Measurements from ENCODE around the gene ZNF280B. TPM values are rescaled to one million over a fixed set of nuclear protein-coding genes. Genes with fewer than 3 reads are reported as not detected.

ZNF280B gene
- polyA plus RNA-seq, 4 donors = 0.31 to 2.1 TPM; not detected in 2

- Histone ChIP-seq H3K27me3 (ENCODE audit: control insufficient read depth in 3 of 3, insufficient read depth in 3 of 3, low read length in 3 of 3) (peaks cover 0 to 3% (median 3%) of the 10 kb centered on the region in 3 donors), H3K9me3 (ENCODE audit: control insufficient read depth in 2 of 2, insufficient read depth in 1 of 2, low read depth in 1 of 2, low read length in 1 of 2) (no peaks in the 10 kb centered on the region), H3K27ac (ENCODE audit: low read depth in 1 of 3, low read length in 2 of 3) (no peak overlapping the region), H3K4me3 (ENCODE audit: low read depth in 1 of 3, low read length in 3 of 3) (no peak overlapping the region), H3K36me3 (ENCODE audit: control insufficient read depth in 3 of 3, insufficient read depth in 2 of 3, low read depth in 1 of 3, low read length in 3 of 3) (no peaks in the 10 kb centered on the region), H3K4me1 (ENCODE audit: control insufficient read depth in 3 of 3, insufficient read depth in 2 of 3, low read depth in 1 of 3, low read length in 2 of 3) (no peaks in the 10 kb centered on the region)
- WGBS, 3 donors = 64 to 88% (median 70%) methylated on average over 2 of the region's 2 CpGs
- FAIRE-seq (no peak), DNase-seq (no peak)
These were observed 36.5 kb upstream of the ZNF280B start for GRCh38 chr22:22545084-22545483.

GRCh38 chr22:22538226-22538989, 29.9 kb upstream of the ZNF280B start:
- FAIRE-seq (no peak), DNase-seq (no peak)
- no peaks in the 10 kb centered on the region for H3K9me3 ChIP-seq (ENCODE audit: control insufficient read depth in 2 of 2, insufficient read depth in 1 of 2, low read depth in 1 of 2, low read length in 1 of 2)
- no peak overlapping the region for H3K4me3 ChIP-seq (ENCODE audit: low read depth in 1 of 3, low read length in 3 of 3)
- 80 to 85% (median 81%) methylated on average over 7 of the region's 7 CpGs for WGBS, 3 donors
- H3K4me1 ChIP-seq (ENCODE audit: control insufficient read depth in 3 of 3, insufficient read depth in 2 of 3, low read depth in 1 of 3, low read length in 2 of 3) = no peaks in the 10 kb centered on the region
- peaks cover 0 to 7% (median 3%) of the 10 kb centered on the region in 3 donors for H3K27me3 ChIP-seq (ENCODE audit: control insufficient read depth in 3 of 3, insufficient read depth in 3 of 3, low read length in 3 of 3)
- H3K36me3 ChIP-seq (ENCODE audit: control insufficient read depth in 3 of 3, insufficient read depth in 2 of 3, low read depth in 1 of 3, low read length in 3 of 3) = no peaks in the 10 kb centered on the region
- no peak overlapping the region for H3K27ac ChIP-seq (ENCODE audit: low read depth in 1 of 3, low read length in 2 of 3)

- Histone ChIP-seq H3K36me3 (ENCODE audit: control insufficient read depth in 3 of 3, insufficient read depth in 2 of 3, low read depth in 1 of 3, low read length in 3 of 3) (no peaks in the 10 kb centered on the region), H3K4me1 (ENCODE audit: control insufficient read depth in 3 of 3, insufficient read depth in 2 of 3, low read depth in 1 of 3, low read length in 2 of 3) (no peaks in the 10 kb centered on the region), H3K4me3 (ENCODE audit: low read depth in 1 of 3, low read length in 3 of 3) (no peak overlapping the region), H3K27me3 (ENCODE audit: control insufficient read depth in 3 of 3, insufficient read depth in 3 of 3, low read length in 3 of 3) (peaks cover 0 to 6% (median 3%) of the 10 kb centered on the region in 3 donors), H3K27ac (ENCODE audit: low read depth in 1 of 3, low read length in 2 of 3) (no peak overlapping the region), H3K9me3 (ENCODE audit: control insufficient read depth in 2 of 2, insufficient read depth in 1 of 2, low read depth in 1 of 2, low read length in 1 of 2) (no peaks in the 10 kb centered on the region)
- WGBS, 3 donors = 29 to 42% (median 34%) methylated on average over 1 of the region's 1 CpG
- DNase-seq (no peak), FAIRE-seq (no peak)
These were observed 28.4 kb upstream of the ZNF280B start for GRCh38 chr22:22536916-22537315.

- peaks cover 0 to 6% (median 3%) of the 10 kb centered on the region in 3 donors for H3K27me3 ChIP-seq (ENCODE audit: control insufficient read depth in 3 of 3, insufficient read depth in 3 of 3, low read length in 3 of 3)
- DNase-seq (no peak), FAIRE-seq (no peak)
- no peak overlapping the region for H3K4me3 ChIP-seq (ENCODE audit: low read depth in 1 of 3, low read length in 3 of 3)
- no peaks in the 10 kb centered on the region for H3K4me1 ChIP-seq (ENCODE audit: control insufficient read depth in 3 of 3, insufficient read depth in 2 of 3, low read depth in 1 of 3, low read length in 2 of 3)
- no peaks in the 10 kb centered on the region for H3K9me3 ChIP-seq (ENCODE audit: control insufficient read depth in 2 of 2, insufficient read depth in 1 of 2, low read depth in 1 of 2, low read length in 1 of 2)
- 69 to 77% (median 70%) methylated on average over 6 of the region's 6 CpGs for WGBS, 3 donors
- no peak overlapping the region for H3K27ac ChIP-seq (ENCODE audit: low read depth in 1 of 3, low read length in 2 of 3)
- H3K36me3 ChIP-seq (ENCODE audit: control insufficient read depth in 3 of 3, insufficient read depth in 2 of 3, low read depth in 1 of 3, low read length in 3 of 3) = no peaks in the 10 kb centered on the region
These were observed 28.0 kb upstream of the ZNF280B start for GRCh38 chr22:22536515-22536914.

- H3K4me3 ChIP-seq (ENCODE audit: low read depth in 1 of 3, low read length in 3 of 3) = no peak overlapping the region
- DNase-seq (no peak), FAIRE-seq (no peak)
- no peak overlapping the region for H3K27ac ChIP-seq (ENCODE audit: low read depth in 1 of 3, low read length in 2 of 3)
- H3K27me3 ChIP-seq (ENCODE audit: control insufficient read depth in 3 of 3, insufficient read depth in 3 of 3, low read length in 3 of 3) = peaks cover 0 to 6% (median 3%) of the 10 kb centered on the region in 3 donors
- H3K9me3 ChIP-seq (ENCODE audit: control insufficient read depth in 2 of 2, insufficient read depth in 1 of 2, low read depth in 1 of 2, low read length in 1 of 2) = no peaks in the 10 kb centered on the region
- H3K4me1 ChIP-seq (ENCODE audit: control insufficient read depth in 3 of 3, insufficient read depth in 2 of 3, low read depth in 1 of 3, low read length in 2 of 3) = no peaks in the 10 kb centered on the region
- WGBS, 3 donors = 76 to 81% (median 77%) methylated on average over 3 of the region's 3 CpGs
- H3K36me3 ChIP-seq (ENCODE audit: control insufficient read depth in 3 of 3, insufficient read depth in 2 of 3, low read depth in 1 of 3, low read length in 3 of 3) = no peaks in the 10 kb centered on the region
These were observed 27.1 kb upstream of the ZNF280B start for GRCh38 chr22:22535662-22536061.

GRCh38 chr22:22534604-22535415, 26.3 kb upstream of the ZNF280B start:
- H3K4me1 ChIP-seq (ENCODE audit: control insufficient read depth in 3 of 3, insufficient read depth in 2 of 3, low read depth in 1 of 3, low read length in 2 of 3) = no peaks in the 10 kb centered on the region
- 80 to 82% (median 80%) methylated on average over 9 of the region's 9 CpGs for WGBS, 3 donors
- FAIRE-seq = no peak
- H3K27me3 ChIP-seq (ENCODE audit: control insufficient read depth in 3 of 3, insufficient read depth in 3 of 3, low read length in 3 of 3) = peaks cover 0 to 6% (median 3%) of the 10 kb centered on the region in 3 donors
- H3K27ac ChIP-seq (ENCODE audit: low read depth in 1 of 3, low read length in 2 of 3) = no peak overlapping the region
- no peak for DNase-seq
- no peak overlapping the region for H3K4me3 ChIP-seq (ENCODE audit: low read depth in 1 of 3, low read length in 3 of 3)
- H3K9me3 ChIP-seq (ENCODE audit: control insufficient read depth in 2 of 2, insufficient read depth in 1 of 2, low read depth in 1 of 2, low read length in 1 of 2) = no peaks in the 10 kb centered on the region
- H3K36me3 ChIP-seq (ENCODE audit: control insufficient read depth in 3 of 3, insufficient read depth in 2 of 3, low read depth in 1 of 3, low read length in 3 of 3) = no peaks in the 10 kb centered on the region

GRCh38 chr22:22533863-22534262, 25.3 kb upstream of the ZNF280B start:
- no peak overlapping the region for H3K4me3 ChIP-seq (ENCODE audit: low read depth in 1 of 3, low read length in 3 of 3)
- 65 to 70% (median 68%) methylated on average over 5 of the region's 5 CpGs for WGBS, 3 donors
- peaks cover 0 to 6% (median 3%) of the 10 kb centered on the region in 3 donors for H3K27me3 ChIP-seq (ENCODE audit: control insufficient read depth in 3 of 3, insufficient read depth in 3 of 3, low read length in 3 of 3)
- H3K36me3 ChIP-seq (ENCODE audit: control insufficient read depth in 3 of 3, insufficient read depth in 2 of 3, low read depth in 1 of 3, low read length in 3 of 3) = no peaks in the 10 kb centered on the region
- H3K27ac ChIP-seq (ENCODE audit: low read depth in 1 of 3, low read length in 2 of 3) = no peak overlapping the region
- no peaks in the 10 kb centered on the region for H3K9me3 ChIP-seq (ENCODE audit: control insufficient read depth in 2 of 2, insufficient read depth in 1 of 2, low read depth in 1 of 2, low read length in 1 of 2)
- DNase-seq = no peak
- no peaks in the 10 kb centered on the region for H3K4me1 ChIP-seq (ENCODE audit: control insufficient read depth in 3 of 3, insufficient read depth in 2 of 3, low read depth in 1 of 3, low read length in 2 of 3)
- no peak for FAIRE-seq

- WGBS, 3 donors = 90 to 95% (median 93%) methylated on average over 1 of the region's 1 CpG
- FAIRE-seq (no peak), DNase-seq (no peak)
- Histone ChIP-seq H3K36me3 (ENCODE audit: control insufficient read depth in 3 of 3, insufficient read depth in 2 of 3, low read depth in 1 of 3, low read length in 3 of 3) (no peaks in the 10 kb centered on the region), H3K27me3 (ENCODE audit: control insufficient read depth in 3 of 3, insufficient read depth in 3 of 3, low read length in 3 of 3) (peaks cover 0 to 6% (median 3%) of the 10 kb centered on the region in 3 donors), H3K4me3 (ENCODE audit: low read depth in 1 of 3, low read length in 3 of 3) (no peak overlapping the region), H3K27ac (ENCODE audit: low read depth in 1 of 3, low read length in 2 of 3) (no peak overlapping the region), H3K9me3 (ENCODE audit: control insufficient read depth in 2 of 2, insufficient read depth in 1 of 2, low read depth in 1 of 2, low read length in 1 of 2) (no peaks in the 10 kb centered on the region), H3K4me1 (ENCODE audit: control insufficient read depth in 3 of 3, insufficient read depth in 2 of 3, low read depth in 1 of 3, low read length in 2 of 3) (no peaks in the 10 kb centered on the region)
These were observed 24.9 kb upstream of the ZNF280B start for GRCh38 chr22:22533417-22533816.

Measured in small intestine (tissue), 7 donors.